Cardiac muscle cell (in vitro differentiated cells and primary cell): ENCODE measurements around the gene CTSD. TPM values are rescaled to one million over a fixed set of nuclear protein-coding genes. Genes with fewer than 3 reads are reported as not detected.

Experiments
- DNase-seq, 2 donors: peaks; one replicate each; pipeline versions ENCODE4 v3.0.0 to v3.0.0-alpha.2; 2010 to 2017; ENCODE audit warnings: low read depth in 1 of 2, low spot score in 1 of 2
- H3K27ac ChIP-seq: fragments of 200-600 bp; sonication (generic); 2 replicates; pipeline ENCODE4 v1.5.1; 2016
- H3K27me3 ChIP-seq: fragments of 200-600 bp; sonication (generic); 2 replicates; pipeline ENCODE4 v1.6.0; 2016; ENCODE audit warnings: control low read depth
- H3K36me3 ChIP-seq: fragments of 200-600 bp; sonication (generic); 2 replicates; pipeline ENCODE4 v1.5.1; 2016; ENCODE audit warnings: control low read depth
- H3K4me1 ChIP-seq: fragments of 200-600 bp; sonication (generic); 2 replicates; pipeline ENCODE4 v1.8.1; 2017; ENCODE audit warnings: low read depth, mild to moderate bottlenecking, mixed run types
- H3K4me3 ChIP-seq: fragments of 200-600 bp; sonication (generic); 2 replicates; pipeline ENCODE4 v1.5.1; 2016; ENCODE audit warnings: mild to moderate bottlenecking
- H3K9me3 ChIP-seq: fragments of 200-600 bp; sonication (generic); 2 replicates; pipeline ENCODE4 v1.5.1; 2017; ENCODE audit warnings: low read depth, mild to moderate bottlenecking, control low read depth
- polyA plus RNA-seq: library from polyadenylated mRNA; unstranded; fragments of >200 nt; fragmentation: Nextera tagmentation; extraction: Ambion mirVana; gene quantifications from 2 replicates; pipeline ENCODE4 v1.2.1, GENCODE V29; 2016
- total RNA-seq: library from RNA; depleted of rRNA; stranded (reverse); fragments of >200 nt; gene quantifications from 2 replicates; pipeline ENCODE4 v1.2.3, GENCODE V29; 2016
- TF ChIP-seq, protein P1 (sequence below): IDR thresholded peaks from 2 replicates; pipeline ENCODE4 v1.5.1; 2012; ENCODE audit warnings: low read depth, mild to moderate bottlenecking, low read length

The CTSD gene
- total and polyA plus RNA-seq, 2 experiments from 2014 or later = 221 to 258 TPM

DNA sequence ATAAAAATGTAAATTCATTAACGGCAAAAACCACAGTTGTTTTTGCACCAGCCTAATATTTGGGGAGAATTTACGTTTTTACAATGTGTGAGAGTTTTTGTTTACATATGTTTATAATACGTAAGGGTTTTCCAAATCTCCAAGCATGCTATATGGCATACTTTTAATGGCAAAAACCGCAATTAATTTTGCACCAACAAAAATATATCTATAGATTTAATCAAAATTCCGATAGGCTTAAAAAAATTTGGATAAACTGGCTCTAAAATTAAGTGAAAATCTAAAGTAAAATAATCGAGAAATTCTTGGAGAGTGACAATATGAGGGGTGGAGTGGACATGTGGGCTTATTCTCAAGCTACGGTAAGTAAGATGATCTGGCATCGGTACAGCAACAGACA, 43.9 kb downstream of the CTSD start:
- no peak overlapping the region for H3K4me3 ChIP-seq
- peaks cover 6% of the 10 kb centered on the region for H3K4me1 ChIP-seq
- H3K9me3 ChIP-seq = no peaks in the 10 kb centered on the region
- DNase-seq = no peak
- H3K27ac ChIP-seq = no peak overlapping the region
- TF ChIP-seq, protein P1, sequence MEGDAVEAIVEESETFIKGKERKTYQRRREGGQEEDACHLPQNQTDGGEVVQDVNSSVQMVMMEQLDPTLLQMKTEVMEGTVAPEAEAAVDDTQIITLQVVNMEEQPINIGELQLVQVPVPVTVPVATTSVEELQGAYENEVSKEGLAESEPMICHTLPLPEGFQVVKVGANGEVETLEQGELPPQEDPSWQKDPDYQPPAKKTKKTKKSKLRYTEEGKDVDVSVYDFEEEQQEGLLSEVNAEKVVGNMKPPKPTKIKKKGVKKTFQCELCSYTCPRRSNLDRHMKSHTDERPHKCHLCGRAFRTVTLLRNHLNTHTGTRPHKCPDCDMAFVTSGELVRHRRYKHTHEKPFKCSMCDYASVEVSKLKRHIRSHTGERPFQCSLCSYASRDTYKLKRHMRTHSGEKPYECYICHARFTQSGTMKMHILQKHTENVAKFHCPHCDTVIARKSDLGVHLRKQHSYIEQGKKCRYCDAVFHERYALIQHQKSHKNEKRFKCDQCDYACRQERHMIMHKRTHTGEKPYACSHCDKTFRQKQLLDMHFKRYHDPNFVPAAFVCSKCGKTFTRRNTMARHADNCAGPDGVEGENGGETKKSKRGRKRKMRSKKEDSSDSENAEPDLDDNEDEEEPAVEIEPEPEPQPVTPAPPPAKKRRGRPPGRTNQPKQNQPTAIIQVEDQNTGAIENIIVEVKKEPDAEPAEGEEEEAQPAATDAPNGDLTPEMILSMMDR = no peak
- peaks cover 4% of the 10 kb centered on the region for H3K27me3 ChIP-seq
- H3K36me3 ChIP-seq = no peaks in the 10 kb centered on the region

DNA sequence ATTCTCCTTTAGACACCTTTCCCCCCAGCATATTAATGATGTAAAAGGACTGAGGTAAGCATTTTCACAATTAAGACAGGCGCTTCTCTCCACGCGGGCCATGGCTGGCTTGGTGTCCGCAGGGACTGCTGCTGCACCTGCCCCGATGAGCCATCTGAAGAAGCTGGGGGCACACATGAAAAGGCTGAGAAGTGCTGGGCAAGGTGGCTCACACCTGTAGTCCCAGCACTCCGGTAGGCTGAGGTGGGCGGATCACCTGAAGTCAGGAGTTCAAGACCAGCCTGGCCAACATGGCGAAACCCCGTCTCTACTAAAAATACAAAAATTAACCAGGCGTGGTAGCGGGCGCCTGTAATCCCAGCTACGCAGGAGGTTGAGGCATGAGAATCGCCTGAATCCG, 45.4 kb downstream of the CTSD start:
- H3K9me3 ChIP-seq = no peaks in the 10 kb centered on the region
- H3K27me3 ChIP-seq = peaks cover 14% of the 10 kb centered on the region
- H3K27ac ChIP-seq = no peak overlapping the region
- H3K36me3 ChIP-seq = no peaks in the 10 kb centered on the region
- TF ChIP-seq, protein P1 = no peak
- no peak overlapping the region for H3K4me3 ChIP-seq
- H3K4me1 ChIP-seq = peaks cover 6% of the 10 kb centered on the region
- no peak for DNase-seq

DNA sequence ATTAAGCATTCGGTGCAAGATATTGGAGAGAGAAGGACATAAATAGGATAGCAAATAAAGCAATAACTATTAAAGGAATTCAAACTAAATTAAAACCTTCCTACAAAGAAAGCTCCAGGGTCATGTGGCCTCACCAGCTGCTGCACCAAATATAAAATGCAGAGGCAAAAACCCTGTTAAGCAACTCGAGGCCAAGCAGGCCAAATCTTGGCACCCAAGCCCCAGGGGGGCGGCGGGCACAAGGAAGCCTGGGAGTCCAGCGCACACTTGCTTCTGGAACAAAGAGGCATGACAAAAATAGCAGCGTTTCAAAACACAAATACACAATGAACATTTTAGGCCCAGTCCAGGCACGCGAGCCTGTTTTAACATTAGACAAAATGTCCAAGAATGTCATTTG, 46.0 kb downstream of the CTSD start:
- Histone ChIP-seq H3K4me3 (no peak overlapping the region), H3K36me3 (no peaks in the 10 kb centered on the region), H3K27ac (no peak overlapping the region), H3K4me1 (peaks cover 6% of the 10 kb centered on the region), H3K27me3 (peaks cover 14% of the 10 kb centered on the region), H3K9me3 (no peaks in the 10 kb centered on the region)
- no peak for DNase-seq
- TF ChIP-seq, protein P1 = no peak

GRCh38 chr11:1714908-1715885, 48.5 kb downstream of the CTSD start:
- TF ChIP-seq, protein P1 = no peak
- DNase-seq = no peak
- H3K4me1 ChIP-seq = peaks cover 6% of the 10 kb centered on the region
- H3K4me3 ChIP-seq = no peak overlapping the region
- no peak overlapping the region for H3K27ac ChIP-seq
- H3K36me3 ChIP-seq = no peaks in the 10 kb centered on the region
- no peaks in the 10 kb centered on the region for H3K9me3 ChIP-seq
- peaks cover 18% of the 10 kb centered on the region for H3K27me3 ChIP-seq

- Histone ChIP-seq H3K9me3 (no peaks in the 10 kb centered on the region), H3K36me3 (no peaks in the 10 kb centered on the region), H3K4me1 (no peaks in the 10 kb centered on the region), H3K27me3 (peaks cover 22% of the 10 kb centered on the region), H3K4me3 (no peak overlapping the region), H3K27ac (no peak overlapping the region)
- DNase-seq = no peak
- TF ChIP-seq, protein P1 = no peak
Observed at GRCh38 chr11:1708716-1709115, 55.0 kb downstream of the CTSD start.
